Umbilical cord (tissue), 2 donors: ENCODE results near the gene PPP2R5B. TPM values are rescaled to one million over a fixed set of nuclear protein-coding genes. Genes with fewer than 3 reads are reported as not detected.

Experiments used
- DNase-seq: peaks from one replicate; pipeline ENCODE4 v3.0.0-alpha.2; 2015; ENCODE audit warnings: low spot score
- total RNA-seq: library from RNA; depleted of rRNA; stranded (reverse); fragments of >200 nt; gene quantifications from one replicate; pipeline ENCODE4 v1.2.3, GENCODE V29; 2014; ENCODE audit warnings: low replicate concordance; ENCODE audit not compliant: insufficient read depth

Gene PPP2R5B
- 3.6 TPM for total RNA-seq

DNA sequence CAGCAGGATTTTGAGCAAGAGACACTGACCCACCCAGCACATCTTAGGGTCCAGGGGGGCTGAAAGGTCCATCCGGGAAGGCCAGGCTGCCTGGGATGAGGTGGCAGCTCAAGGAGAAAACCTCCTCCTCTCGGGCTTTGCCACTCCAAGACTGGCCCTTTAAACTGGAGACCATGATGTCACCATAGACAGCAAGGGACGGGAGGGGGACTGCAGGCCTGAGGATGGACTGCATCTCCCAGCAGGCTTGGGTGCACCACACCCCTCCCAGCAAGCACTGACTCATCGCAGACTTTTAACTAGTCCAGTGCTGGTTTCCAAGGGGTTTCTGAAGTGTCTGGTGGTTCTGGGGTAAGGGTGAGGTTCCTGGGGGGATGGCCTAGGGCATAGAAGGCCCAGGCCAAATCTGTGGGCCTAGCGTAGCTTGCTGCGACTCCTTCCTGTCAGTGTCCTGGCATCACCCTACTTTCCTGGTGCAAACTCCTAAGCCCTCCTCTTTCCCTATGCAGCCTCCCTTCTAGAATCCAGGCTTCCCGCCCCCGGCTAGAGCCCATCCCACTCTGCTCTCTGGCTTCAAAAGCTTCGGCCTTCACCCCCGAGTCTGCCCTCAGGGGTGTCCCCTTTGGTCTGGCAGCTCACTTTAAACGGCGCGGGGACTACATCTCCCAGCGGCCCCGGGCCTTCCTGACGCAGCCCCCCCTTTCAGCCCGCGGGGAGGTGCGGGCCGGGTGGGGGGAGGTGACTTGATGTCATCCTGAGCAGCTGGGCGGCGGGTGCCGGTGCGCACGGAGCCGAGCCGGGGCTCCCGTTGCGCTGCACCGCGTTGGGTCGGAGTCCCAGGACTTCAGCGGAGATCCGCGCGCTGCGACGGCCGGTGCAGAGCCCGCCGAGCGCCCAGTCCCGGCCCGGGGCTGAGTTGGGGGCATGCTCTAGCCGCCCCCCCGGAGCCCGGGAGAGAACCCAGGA, at the start of gene PPP2R5B:
TSS of gene PPP2R5B (plus strand) at position 746 of the 966 bp plus-strand sequence. CDS start 1,046 bp downstream, outside the sequence.
- peak; percentile 98 for DNase-seq

DNA sequence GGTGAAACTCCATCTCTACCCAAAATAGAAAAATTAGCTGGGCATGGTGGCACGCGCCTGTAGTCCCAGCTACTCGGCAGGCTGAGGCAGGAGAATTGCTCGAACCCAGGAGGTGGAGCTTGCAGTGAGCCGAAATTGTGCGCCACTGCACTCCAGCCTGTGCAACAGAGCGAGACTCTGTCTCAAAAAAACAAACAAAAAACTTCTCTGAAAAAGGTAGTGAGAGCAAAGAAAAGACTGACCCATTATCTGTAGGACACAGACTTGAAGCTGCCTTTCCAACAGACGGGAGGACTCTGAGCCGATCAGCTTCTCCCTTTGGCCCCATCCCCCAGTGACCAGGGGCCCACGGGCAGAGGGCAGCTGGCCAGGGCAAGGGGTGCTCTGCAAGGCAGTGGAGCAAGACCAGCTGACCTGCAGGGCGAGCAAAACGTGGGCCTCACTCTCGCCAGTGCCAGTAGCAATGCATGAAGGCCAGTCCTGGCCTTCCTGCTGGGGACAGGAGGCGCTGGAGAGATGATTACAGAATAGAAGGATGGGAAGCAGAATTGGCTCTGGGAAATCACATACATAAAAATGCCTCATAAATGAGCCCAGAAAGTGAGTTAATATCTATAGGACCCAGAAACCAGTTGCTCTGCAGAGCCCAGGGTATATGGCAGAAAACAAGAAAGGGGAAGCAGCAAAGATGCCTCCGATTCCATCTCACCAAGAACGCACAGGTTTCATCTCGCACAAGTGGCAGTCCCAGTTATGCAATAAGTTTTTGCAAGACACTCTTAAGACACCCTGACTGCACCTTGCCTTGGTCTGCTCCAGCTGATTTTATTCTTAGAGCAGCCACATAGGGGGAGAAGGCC, 48.9 kb upstream of the PPP2R5B start:
- peak; percentile 30 for DNase-seq

DNA sequence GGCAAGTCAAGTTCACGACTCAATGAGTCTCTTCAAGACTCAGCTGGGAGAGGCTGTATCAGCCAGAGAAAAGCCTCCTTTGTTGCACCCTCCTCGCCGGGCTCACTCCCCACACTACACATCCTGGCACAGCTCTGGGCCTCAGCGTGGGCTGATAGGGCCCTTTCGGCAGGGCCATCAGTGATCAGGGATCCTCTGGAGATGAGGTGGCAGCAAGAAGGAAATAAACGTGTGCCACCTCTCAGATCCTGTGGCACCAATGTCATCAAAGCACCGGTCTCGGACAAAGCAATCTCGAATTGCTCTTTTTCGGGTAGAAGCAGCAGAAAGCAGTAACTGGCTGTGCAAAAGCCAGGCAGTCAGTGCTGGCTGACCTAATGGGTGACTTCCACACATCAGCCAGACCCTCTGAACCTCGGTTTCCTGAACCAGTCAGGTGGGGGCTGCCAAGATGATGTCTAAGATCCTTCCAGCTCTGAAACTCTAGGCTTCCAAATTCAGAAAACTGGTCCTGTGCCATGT, 48.2 kb upstream of the PPP2R5B start:
- no peak for DNase-seq

DNA sequence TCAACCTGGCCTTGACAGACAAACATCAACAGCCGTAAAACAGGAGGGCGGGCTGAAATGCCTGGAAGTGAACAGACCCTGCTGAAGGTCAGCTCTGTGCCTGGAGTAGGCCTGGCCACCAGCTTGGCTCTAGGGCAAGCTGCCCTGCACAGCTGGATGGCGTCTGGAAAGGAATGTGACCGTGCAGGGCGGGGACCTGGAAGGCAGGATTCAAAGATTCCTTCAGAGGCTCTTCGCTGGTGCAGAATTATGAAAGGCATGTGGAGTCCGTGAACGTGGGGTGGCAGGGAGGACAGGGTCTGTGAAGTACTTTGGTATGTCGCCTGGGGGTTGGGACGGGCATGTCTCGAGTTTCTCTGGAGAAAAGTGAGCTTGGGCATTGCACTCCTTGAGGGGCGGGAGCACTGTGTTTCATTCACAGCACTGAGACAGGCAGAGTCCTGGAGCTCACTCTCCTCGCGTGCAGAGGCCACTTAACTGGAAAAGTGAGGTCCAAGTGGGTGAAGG, 47.6 kb upstream of the PPP2R5B start:
- DNase-seq = peak; percentile 81

DNA sequence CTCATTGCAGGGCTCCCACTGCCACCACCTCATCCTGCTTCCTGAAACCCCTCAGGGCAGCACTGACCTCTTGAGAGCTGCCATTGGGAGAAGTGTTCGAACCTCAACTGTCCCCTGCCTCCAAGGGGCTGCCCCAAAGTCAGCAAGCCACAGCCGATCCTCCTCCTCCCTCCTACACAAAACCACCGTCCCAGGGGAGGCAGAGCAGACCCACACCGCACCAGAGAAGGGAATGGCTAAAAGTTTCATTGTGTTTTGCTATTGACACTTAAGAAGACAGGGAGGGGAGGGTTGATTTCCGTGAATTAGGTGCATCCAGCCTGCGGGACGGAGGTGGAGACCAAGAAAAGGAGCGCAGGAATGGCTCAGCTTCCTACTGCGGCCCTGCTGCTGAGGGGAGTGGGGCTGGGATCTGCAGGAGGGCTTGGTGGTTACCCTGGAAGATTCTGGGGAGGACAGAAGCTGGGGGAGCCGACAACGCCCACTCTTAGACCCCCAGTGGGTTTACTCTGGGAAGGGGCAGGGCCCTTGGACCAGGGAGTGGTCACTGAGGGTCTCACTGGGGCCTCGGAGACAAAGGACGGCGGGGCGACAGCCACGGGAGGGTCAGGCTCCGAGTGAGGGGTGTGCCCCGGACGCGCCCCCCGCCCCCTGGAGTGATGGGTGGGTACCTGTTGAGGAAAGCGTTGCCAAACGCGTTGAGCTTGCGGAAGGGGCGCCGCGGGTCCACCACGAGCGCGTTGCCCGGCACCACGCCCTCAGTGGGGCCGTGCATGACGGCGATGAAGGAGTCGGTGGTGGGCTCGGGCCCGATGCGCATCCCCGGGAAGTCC, 46.9 kb upstream of the PPP2R5B start:
- peak; percentile 29 for DNase-seq

DNA sequence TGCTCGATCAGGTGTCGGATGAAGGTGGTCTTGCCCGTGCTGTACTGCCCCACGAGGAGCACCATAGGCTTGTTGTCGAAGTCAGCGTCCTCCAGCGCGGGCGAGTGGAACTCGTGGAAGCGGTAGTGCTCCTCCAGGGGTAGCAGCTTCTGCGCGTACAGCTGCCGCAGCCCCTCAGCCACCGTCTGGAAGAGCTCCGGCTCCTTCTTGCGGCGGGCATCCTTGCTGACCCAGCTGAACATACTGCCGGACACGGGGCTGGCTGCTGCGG, 46.3 kb upstream of the PPP2R5B start:
- DNase-seq = no peak

DNA sequence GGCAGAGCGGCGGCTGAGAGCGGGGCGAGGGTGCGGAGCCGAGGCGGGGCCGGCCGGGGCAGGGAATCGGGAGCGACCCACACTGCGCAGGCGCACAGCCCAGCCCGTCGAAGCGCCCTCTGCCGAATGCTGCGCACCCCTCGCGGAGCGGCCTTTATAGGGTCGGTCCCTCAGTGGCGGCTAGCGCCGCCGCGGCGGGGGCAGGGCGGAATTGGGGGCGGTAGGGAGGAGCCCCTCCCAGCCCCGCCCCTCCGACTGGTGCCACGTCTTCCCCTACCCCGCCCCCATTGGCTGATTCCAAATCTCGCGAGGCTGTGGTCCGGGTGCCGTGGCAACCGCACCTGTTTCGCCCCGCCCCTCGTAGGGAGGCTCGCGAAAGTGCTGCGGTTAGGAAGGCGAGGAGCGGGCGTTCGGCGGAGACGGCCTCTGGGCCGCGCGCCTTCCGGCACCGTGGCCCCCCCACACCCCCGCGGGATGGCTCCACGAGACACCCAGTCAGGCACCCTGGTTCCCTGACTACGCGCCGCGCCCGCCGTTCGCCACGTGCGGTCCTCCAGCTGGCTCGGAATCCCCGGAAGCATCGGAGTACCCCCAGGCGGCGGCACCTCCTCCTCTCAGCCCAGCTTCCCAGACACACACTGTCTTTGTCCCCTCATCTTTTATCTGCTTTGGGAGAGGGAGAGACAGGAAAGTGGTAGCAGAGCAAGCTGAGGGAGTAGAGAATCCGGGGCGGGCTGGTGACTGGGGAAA, 45.8 kb upstream of the PPP2R5B start, which contains the start of gene EHD1:
TSS of gene EHD1 (minus strand) at position 128 of the 750 bp plus-strand sequence. CDS start 157 bp downstream, outside the sequence.
- peak; percentile 98 for DNase-seq

DNA sequence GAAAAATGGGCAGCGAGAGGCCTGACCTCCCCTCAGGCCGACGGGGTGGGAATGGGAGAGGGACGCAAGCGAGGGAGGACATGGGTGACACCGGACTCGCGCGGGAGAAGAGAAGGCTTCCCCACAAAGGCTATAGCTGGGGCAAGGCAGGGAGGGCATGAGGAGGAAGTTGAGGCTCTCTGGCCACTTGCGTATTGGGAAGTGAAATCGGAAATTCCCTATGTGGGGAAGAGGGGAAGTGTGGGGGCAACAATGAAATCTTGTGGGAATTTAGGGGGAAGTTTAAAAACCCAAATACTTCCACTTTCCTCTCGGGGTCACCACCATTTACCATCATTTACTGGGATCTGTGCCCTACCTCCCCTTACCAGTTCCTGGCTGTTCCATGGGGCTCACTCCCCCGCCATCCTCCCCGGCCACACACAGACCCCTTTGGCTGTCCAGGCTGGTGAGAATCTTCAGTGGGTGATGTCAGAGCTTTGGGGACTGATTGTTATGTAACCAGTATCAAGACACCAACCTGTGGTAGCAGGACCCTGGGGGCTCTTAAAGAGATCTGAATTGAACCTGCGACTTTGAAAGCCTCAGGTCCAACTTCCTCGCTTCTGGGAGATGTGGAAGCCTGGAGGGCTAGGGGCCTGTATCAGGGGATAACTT, 45.1 kb upstream of the PPP2R5B start:
- peak; percentile 37 for DNase-seq

DNA sequence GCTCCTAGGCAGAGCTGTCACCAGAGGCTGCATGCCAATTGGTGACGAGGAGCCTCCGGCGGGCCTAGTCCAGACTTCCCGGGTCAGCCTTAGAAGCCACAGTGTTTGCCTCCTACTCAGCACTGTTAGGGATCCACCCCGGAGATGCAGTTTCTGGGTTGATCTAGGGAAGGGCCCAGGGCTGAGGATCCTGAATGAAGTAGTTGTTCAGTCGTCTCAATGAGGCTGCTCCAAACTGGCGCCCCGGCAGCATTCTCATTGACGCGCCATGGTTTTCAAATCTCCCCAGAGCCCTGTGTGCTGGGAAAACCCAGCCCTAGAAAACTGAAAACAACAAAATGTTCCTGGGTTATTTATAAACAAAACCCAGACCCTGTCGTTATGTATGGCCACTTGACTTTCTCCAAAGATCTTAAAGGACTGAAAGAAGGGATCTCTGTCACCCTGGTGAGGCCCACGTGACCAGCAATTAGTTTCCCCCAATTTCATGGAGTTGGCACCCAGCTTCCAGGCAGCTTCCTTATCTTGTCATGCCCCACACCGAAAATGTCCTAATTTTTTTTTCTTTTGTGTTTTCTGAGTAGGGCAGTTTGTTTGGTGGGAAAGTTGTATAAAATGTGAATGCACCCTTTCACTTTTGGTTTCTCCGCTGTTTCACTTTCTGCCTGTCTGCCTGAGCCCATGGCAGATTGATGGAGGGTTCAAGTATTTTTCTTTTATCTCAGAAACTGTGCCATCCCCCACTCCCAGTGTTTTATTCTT, 44.1 kb upstream of the PPP2R5B start:
- no peak for DNase-seq

DNA sequence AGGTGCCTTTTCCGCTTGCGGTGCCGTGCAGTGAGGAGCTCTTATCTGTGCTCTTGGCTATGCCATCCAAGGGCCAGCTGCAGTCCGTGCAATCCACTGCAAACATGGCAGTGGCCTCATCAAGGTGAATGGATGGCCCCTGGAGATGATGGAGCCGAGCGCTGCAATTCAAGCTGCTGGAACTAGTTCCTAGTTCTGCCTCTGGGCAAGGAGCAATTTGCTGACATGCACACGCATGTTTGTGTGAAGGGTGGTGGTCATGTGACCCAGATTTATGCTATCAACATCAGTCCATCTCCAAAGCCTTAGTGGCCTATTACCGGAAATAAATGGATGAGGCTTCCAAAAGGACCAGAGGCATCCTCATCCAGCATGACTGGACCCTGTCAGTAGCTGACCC, 43.0 kb upstream of the PPP2R5B start:
- DNase-seq = peak; percentile 73

DNA sequence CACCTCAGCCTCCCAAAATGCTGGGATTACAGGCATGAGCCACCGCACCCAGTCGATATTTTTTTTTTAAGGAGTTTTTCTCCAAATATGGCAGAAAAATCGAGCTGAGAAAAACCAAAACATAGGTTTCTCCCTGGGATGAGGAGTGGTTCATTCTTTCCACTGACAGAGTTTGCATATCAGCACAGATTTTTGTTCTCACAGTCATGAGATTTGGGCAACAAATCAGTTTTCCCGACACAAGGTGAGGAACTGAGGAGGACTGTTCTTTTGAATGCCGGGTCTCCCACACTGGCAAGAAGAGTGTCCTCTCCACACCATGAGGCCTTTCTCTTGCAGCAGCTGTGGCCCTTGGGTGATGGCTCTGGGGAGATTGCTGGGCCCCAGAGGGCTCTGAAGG, 42.2 kb upstream of the PPP2R5B start:
- DNase-seq = no peak

DNA sequence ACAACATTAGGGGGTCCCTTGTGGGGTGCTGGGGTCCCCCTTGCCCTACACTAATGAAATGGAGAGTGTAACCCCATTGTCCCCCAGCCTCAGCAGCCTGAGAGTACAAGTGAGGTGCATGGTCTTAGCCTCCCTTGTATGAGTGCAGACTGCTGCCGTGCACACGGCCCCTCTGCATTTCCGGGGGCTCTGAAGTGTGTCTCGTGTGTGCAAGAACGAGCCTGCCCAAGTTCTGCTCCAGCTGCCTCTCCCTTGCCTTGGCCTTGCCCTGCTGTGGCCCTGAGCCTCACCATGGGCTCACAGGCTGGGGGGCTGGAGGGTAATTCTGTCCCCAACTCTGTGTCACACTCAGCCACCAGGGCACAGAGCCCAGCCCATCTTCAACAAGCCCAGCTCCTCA, 40.9 kb upstream of the PPP2R5B start:
- DNase-seq = no peak

DNA sequence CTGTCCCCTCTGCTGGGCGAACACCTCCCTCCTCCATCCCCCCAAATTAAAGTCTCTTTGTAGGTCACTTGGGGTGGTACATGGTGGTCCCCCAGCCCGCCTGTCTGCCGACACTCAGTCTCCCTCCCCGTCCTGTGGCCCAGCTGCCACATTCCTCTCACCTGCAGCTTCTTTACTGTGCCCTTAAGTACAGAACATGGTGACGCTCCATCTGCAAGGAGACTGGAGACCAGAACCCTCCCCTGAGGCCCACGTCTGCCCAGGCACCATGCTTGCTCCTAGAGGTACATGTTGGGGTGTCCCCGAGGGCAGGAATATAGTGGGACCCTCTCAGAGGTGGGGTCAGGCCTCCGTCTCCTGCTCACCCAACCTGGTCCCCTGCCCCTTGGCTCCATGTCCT, 40.5 kb upstream of the PPP2R5B start:
- no peak for DNase-seq

DNA sequence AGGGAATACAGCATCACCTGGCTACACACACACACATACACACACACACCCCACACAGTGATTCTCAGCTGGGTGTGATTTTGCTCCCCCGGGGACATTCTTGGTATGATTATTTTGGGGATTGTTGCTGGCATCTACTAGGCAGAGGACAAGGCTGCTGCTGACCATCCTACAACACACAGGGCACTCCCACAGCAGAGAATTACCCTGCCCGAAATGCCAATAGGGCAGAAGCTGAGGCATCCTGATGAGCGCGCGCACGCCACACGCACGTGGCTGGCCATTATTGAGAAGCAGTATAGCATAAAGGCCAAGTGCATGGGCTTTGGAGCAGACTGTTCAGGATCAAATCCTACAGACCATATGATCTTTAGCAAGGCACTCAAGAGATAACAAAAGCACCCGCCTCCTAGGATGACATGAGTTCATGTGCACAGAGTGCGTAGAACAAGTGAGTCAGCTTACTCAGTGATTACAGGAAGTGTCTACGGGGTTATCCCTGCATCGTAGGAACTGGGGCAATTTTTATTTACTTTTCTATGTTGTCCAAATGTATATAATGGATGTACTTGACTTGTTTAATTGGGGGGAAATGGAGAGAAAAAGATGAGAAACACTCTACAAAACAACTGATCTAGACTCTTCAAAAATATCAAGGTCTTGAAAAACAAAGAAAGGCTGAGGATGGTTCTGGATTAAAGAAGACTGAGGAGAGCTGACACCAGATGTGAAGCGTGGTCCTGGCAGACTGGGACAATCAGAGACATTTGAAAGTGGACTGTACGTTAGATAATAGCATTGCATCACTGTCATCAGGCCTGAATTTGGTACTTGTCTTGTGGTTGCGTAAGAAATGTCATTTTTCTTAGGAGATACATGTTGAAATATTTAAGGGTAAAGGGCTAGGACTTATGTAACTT, 38.9 kb upstream of the PPP2R5B start:
- DNase-seq = peak; percentile 94

DNA sequence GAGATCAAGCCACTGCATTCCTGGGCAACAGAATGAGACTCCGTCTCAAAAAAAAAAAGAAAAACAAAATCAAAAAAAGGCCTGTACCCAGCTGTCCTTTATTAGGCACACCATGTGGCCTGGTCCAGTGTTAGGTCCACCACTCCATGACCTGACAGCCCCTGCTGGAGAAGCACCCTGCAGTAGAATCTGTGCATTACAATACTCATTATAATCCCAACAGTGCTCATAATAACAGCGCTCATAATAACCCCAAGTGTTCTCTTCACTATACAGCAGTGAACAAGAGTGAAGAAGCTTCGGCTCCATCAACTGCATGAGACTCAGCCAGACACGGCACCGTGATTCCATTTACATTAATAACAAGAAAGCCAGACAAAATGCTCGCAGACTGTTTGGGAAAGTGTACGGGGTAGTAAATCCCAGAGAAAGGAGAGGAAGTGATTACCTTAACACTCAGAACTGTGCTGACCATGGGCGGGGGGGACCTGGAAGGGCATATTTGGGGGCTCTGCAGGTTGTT, 37.2 kb upstream of the PPP2R5B start:
- DNase-seq = no peak

DNA sequence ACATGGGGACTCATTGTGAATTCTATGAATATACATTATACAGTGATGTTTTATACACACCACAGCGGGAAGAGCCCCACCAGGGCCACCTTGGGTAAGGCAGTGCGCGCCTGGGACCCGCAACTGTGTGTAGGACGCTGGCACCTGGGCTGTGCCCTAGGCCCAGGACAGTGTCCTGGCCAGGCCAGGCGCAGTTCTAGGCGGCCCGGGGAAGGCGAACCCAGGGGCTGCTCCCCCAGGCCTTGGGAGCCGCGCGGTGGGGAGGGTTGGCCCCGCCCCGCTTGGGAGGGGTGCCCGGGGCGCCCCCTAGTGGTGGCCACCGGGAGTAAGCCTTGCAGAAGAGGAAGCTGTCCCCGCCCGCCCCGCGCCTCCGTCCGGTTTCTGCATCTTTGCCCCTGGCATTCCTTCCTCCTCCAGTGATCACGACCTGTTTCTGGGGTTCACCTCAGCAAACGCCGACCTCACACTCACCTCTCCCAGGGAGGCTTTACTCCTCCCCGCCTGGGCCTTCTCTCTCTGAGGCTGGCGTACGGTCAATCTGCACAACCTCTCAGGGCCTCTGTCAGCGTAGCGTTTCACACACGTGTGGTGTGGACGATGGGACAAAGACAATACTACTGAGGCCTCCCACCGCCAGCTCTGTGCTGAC, 36.6 kb upstream of the PPP2R5B start:
- DNase-seq = peak; percentile 72

DNA sequence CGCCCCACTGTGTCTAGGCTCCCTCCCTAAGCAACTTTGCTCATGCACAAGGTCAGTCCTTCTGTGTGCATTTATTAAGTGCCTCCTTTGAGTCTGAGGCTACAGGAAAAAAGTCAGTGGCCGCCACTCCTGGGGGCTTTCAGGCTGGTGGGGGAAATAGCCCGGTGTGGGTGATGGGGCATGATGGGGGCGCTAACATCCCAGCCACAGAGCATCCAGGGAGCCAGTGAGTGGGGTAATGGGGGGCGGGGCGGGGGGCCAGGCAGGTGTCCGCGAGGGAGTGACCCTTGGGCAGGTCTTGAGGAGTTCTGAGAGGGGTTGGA, 36.1 kb upstream of the PPP2R5B start:
- DNase-seq = no peak
